Measurements from ENCODE around the gene DNAH17.

Gene DNAH17

DNA sequence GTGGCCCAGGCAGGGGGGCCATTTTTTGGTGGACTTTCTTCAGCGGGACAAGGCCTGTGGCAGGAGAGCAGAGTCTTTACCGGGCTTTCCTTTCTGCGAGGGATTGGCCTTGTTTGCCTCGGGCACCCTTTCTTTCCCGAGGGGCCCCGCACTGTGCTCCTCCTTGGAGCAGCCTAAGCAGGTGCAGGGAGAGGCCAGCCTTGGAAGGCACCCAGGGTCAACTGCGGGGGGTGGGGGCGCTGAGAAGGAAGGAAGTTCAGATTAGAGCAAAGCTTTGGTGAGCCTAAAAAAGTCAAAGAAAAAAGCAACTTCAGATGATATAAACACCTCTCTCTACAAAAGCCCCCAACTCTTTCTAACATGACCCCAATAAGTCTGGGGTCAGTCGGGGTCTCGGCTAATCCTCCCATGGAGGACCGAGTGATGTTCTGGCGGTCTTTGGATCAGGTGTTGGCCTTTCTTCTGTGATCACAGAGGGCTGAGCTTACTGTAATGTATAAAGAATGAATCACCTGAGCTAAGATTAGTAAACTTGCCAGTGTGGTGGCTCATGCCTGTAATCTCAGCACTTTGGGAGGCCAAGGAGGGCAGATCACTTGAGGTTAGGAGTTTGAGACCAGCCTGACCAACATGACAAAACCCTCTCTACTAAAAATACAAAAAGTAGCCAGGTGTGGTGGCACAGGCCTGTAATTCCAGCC is 135.8 kb downstream of the DNAH17 start:
- DNase-seq, result no peak

DNA sequence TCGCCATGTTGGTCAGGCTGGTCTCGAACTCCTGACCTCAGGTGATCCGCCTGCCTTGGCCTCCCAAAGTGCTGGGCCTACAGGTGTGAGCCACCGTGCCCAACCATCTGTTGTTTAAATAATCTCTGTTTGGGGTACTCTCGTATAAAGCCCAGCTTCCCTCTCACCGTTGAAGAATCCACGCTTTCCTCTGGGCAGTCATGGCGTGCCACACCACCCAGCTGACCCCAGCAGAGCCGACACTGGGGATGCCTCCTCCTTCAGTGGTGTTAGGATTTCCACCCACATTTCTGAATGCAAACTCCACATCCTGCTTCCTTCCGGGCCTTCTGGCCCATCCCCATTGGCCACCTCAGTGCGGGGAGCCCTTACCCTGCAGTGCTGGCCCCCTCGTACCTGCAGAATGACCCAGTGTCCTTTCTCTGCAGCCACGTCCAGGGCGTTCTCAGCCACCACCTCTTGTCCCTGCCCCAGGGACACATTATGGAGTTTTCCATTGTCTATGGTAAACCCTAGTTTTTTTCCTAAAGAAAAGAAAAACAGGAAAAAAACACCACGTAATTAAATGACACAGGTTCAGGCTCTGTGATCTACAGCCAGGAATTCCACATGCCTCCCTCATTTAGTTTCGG is 138.4 kb downstream of the DNAH17 start:
- no peak for DNase-seq

DNA sequence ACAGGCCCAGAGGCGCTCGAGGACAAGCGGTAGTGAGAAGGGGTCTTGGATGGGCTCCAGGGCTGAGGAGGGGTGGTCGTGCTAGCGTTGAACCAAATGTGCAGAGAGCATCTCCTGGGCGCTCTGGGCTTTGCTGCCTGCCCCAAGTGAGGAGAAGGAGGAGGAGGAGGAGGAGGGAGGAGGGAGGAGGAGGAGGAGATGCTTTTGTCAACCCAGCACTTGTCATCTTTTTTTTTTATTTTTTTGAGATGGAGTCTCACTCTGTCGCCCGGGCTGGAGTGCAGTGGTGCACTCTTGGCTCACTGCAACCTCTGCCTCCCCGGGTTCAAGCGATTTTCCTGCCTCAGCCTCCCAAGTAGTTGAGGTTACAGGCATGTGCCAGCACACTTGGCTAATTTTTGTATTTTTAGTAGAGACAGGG is 138.9 kb downstream of the DNAH17 start:
- DNase-seq, result no peak

DNA sequence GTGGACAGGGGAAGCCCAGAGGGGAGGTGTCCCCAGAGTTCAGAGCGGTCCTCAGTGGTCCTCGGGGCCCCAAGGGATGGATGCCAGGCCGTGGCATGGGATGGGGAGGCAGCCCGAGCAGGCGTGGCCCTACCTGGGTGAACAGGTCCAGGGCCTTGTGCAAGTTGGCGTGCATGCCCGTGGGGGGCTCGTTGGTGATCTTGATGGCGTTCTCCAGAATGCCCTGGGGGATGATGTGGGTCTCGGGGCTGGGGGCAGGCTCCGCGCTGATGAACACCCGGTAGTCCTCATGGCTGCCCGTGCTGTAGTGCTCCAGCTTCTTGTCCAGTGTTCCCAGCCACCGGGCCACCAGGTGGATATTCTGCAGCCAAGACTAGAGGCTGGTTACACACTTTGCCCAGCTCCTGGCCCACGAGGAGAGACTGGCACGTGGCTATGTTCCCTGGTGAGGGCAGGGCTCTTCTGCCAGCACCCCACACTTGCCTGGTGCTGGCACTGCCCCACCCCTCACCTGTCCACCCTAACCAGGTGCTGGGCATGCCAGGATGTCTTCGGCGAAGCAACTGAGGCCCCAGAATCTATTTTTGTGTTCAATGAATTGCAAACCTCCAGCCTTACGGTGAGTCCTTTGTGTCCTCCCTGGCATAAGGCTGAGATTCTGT is 139.6 kb downstream of the DNAH17 start:
- no peak for DNase-seq

DNA sequence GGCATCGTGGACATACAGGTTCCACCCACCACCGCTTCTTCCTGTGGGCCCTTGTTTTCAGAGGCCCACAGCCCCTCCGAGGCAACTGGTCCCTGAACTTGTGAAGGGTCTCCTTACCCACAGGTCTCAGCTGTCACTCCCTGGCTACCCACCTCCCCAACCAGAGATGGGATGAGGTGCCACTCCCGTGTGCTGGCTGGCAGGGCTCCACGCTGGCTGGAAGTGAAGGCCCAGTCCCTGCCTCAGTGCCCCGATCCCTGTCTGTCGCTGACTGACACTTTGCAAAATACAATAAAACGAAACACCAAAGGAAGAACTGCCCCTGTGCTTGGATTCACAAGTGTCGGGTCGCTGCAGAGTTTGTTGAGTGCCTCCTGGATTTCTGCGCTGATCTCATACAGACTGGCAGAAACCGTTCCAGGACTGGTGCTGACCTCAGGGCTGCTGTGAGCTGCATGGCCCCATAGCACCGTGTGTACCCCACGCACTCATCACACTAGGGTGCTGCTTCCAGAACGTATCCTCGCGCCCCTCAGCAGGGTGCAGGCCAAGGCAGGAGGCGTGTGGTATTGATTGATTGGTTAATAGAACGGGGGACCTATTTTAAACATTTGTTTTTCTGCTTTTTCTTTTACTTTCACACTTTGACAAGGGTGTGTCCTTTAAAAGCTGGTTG is 141.7 kb downstream of the DNAH17 start:
- no peak for DNase-seq

DNA sequence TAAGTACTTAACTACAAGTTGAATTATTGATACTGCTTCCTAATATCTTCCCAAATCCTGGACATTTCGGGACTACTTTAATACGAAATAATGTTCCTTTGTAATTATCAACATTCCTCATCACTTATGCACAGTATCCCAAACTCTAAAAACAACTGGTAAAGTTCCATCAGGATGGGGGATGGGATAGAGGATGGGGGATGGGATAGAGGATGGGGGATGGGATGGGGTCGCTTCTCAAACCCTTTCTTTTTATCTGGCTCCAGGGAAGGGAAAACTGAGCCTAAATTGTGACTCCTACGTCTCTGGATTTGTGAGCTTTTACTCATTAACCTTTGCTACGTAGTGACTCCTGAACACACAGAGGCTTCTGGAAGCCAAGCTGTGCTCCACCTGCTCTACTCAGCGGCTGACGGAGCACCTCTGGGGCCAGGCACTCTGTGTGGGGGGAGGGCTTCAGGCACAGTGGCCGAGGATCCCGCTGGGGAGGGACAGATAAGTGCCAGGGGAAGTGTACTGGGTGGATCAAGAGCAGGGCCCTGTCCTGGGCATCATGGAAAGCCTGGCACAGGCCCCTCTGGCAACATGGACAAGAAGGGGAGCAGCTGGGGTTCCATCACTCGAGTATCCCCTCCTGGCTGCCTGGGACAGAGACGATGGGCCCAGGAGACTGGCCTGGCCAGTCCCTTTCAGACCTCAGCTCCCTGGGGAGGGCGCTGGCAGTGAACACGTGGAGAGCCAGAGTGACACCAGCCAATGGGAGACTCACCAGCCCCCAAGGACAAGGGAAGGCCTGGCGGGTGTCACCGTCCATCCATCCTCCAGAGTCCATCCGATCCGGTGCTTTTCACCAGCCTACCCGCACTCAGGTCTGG is 142.5 kb downstream of the DNAH17 start:
- no peak for DNase-seq

DNA sequence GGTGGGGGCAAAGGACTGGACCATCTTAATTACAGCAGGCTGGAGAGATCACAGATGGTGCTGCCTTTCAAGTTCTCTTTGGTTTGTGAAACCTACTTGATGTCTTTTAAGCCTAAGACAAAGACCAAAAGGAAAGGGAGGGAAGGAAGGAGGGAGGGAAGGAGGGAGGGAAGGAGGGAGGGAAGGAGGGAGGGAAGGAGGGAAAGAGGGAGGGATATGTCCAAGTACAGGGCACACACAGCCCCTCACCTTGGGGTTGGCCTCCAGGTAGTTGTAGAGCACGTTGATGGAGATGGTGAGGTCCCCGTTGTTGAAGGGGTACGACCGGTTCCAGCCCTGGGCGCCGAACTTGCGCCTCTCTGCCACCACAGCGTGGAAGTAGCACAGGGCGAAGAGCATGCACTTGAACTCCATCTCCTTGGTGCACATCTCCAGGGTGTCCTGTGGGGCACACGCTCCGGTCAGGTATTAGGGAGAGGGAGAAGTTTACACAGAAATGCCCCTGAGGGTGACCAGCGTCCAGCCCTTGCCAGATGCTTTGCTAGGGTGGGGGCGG is 143.3 kb downstream of the DNAH17 start:
- DNase-seq, result no peak

DNA sequence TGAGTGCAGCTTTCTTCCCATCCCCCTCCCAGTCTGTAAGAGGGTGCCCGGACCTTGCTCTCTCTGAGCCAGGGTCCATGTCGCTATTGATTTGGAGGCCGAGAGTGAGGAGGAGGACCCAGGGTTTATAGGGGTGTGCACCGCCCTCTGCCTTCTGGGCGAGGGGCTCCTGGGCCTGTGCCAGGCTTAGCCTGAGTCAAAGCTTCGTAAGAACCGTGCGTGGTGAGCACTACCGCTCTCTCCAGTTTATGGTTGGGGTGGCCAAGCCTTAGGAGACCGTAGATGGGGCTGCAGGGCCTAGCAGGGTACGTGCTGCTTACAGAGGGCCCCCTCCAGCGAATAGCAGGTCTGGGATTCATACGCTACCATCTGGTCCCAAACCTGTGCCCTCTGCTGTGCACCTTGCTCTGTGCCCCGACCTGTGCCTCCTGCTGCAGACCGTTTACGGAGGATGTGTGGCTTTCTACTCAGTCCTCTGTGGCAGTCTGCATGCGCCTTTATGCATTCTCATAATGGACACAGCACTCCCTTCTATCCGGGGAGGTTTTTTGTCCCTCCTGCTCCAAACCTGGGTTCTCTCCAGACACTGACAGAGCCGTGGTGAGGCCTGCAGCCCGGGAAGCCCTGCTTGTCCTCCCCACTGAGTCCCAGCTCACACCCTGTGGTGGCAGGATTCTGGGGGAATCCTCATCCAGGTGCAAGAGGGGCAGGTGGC is 144.0 kb downstream of the DNAH17 start:
- DNase-seq, result no peak

DNA sequence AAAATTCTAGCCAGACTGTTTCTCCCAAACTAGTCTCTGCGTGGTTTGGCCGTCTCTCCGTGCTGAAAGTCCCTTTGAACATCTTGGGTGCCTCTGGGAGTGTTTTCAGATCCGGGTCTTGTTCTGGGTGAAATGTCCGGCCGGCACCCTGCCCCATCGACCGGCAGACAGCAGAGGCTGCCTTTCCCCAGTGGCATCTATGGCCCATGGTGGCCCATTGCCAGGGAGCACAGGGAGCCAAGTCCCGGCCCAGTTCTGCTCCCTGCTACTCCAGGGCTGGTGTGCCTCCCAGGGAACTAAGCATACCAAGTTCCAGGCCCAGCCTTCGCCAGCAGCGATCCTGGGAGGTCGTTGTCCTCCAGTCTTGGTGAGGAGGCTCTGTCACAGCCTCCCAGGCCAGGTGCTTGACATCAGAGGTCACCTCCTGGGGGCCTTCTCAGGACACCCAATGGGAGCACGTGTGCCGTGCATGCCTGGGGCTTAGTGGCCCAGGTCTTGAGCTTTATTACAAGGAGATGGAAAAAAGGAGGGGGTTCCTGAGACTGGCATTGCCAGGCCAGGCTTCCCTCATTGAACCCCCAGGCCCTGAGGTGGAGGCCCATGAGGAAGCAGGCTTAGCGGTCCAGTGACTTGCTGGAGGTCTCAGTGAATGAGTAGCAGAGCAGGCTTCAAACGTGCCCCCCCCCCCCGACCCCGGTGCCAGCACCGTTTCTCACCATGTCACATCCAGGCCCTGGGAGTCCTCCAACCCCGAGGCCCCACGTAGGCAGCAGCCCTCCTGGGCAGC is 144.8 kb downstream of the DNAH17 start:
- DNase-seq, result no peak

DNA sequence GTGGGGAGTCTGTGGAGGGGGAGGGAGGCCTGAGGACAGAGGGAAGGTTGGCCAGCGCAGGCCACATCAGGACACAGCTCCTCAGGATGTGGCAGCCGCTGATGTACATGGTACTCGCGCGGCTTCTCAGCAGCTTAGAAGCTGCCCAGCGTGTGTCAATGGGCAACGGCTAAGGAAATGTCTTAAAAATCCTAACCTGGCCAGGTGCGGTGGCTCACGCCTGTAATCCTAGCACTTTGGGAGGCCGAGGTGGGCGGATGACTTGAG is 145.6 kb downstream of the DNAH17 start:
- no peak for DNase-seq

DNA sequence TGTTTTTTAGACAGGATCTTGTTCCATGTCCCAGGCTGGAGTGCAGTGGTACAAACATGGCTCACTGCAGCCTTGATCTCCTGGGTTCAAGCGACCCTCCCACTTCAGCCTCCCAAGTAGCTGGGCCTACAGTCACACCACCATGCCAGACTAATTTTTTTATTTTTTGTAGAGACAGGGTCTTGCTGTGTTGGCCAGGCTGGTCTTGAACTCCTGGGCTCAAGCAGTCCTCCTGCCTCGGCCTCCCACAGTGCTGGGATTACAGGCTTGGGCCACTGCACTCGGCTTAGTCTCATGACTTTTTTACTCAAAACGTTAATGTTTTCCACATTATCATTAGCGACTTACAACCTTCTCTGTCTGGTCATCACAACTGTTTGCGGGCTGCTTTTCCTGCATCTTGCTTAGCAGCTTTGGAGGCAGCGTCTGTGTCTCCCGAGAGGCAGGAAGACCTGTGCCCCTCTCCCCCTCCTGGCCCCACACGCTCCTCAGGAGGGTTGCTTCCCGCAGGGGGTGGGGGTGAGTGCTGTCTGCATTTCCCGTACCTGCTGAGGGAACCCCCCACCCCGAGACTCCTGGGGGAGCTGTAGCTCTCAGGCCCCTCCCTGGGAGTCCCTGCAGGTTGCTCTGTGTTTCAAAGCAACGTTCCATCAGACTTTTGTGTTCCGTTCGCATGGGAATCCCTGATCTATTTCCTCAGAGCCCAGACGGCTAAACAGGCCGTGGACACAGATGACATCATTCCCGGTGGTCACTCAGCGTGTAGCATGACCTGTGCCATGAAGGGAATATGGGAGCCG is 146.1 kb downstream of the DNAH17 start:
- DNase-seq, result no peak

DNA sequence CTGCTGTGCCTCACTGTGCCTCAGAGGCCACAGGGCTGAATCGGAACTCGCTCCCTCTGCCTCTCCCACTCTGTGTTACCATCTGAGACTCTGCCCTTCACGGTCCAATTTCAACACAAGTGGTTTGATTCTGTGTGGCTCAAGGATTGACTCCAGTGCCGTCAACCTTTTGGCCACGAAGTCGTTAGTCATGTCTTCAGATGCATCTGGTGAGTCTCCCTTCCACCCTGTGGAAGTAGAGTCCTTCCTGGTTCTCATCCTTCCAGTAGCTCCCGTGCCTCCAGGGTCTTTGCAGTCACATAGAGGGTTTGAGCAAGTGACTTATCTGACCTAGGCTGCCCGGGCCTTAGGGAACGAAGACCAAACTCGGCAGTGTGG is 147.6 kb downstream of the DNAH17 start:
- no peak for DNase-seq

DNA sequence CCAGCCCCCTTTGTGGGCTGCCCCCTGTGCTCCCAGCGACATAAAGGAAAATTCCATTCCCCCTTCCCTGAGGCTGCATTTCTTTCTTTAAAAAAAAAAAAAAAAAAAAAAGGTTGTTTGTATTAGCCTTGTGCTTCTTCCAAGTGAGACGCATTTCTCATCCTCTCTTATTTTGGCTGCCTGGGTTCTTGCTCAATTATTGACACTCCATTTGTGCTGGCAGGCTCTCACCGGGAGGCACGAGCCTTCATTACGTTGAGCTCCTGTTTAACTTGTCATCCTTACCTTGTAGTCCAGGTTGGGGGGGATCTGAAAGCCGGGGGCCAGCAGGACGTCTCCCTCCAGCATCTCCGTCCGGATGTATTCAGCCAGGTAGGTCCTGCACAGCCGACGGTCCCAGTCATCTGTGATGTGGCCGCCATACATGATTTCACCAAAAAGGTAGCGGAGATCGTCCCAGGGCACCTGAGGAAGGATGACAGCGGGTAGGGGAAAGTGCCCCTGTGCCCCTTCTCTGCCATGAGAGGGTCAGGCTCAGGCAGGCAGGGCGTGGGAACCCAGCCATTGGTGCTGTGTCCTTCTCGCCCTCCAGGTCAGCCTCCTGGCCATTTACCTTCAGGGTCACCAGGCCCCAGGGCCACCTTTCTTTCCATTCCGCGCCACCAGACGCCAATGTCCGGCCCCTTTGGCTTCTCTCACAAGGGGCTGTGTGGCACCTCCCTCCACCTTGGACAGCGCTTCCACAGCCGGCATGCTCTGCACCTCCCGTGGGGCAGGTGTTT is 148.2 kb downstream of the DNAH17 start:
- DNase-seq, result no peak

DNA sequence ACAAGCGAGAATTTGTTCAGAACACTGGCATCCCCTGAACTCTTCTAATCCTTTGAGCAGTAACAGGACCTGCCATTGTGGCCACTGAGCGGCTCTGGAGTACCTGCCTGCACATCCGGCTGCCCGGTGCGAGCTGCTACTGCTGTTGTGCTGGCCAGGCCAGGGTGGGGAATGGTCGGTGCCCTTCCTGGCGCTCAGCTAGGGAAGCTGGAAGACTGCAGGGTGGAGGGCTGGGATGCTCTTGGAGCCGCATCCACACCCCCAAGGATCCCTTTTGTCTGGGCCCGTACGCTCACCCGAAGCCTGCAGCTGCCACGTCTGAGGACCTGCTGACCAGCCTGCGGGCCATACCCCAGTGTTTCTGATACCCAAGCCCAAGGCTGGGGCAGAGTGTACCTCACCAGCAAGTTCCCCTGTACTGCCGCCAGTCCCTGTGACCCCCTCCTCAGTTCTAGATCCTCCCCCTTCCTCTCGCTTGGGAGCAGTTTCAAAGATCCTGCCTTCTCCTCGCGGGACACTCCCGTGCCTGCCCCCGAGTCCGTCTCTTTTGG is 149.1 kb downstream of the DNAH17 start:
- DNase-seq, result no peak

DNA sequence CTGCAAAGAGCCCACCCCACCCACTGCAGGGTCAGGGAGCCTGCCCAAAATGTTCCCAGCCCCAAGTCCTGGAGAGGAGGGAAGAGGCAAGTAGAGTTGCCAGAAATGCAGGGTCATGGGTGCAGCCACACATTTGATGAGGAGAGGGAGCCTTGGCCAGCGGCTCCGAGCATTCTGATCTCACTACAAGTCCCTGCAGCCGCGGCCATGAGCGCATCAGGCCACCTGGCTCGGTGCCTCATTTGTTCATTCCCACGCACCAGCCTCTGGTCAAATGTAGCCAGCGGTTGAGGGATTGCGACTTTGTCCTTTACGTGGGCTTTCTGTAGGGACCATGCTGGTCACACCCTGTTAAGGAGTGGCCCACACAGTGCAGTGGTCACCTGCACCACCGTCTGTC is 150.1 kb downstream of the DNAH17 start:
- no peak for DNase-seq

DNA sequence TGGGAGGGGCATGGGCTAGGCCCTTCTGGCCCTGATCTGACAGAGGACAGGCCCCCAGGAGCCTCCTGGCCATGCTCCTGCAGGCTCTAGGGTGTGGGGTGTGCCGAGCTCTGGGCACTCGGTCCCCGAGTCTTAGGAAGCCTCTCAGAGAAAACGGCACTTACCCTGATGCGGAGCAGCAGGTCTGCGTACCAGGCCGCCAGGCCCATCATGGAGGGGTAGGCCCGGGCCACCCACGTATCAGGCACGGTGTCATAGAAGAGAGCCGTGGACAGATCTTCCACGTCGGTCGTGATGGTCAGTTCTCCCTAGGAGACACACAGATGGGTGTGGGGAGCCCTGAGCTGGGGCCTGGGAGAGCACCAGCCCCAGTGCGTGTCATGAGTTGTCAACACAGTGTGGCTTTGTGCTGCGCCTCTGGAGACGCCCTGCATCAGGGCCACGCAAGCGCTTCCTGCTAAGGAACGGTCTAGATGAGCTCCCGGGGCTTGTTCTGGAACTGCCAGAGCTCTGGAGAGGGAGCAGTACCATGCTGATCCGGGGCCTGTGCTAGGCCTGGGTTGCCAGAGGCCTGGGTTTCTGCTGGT is 150.8 kb downstream of the DNAH17 start:
- DNase-seq, result no peak

DNA sequence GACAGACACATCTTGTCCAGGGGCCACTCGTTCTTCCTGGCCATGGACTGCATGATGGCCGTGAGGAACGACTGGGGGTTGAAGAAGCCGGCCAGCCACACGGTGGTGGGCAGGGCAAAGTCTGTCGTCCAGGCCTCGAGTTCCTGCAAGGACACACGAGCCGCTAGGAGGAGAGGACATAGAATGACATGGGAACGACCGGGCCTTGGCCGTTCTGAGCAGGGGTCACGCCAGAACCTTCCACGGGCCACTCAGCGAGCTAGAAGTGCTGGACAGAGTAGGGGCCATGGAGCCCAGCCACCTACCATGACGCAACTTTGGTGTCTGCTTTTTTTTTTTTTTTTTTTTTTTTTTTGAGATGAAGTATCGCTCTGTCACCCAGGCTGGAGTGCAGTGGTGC is 151.8 kb downstream of the DNAH17 start:
- no peak for DNase-seq

DNA sequence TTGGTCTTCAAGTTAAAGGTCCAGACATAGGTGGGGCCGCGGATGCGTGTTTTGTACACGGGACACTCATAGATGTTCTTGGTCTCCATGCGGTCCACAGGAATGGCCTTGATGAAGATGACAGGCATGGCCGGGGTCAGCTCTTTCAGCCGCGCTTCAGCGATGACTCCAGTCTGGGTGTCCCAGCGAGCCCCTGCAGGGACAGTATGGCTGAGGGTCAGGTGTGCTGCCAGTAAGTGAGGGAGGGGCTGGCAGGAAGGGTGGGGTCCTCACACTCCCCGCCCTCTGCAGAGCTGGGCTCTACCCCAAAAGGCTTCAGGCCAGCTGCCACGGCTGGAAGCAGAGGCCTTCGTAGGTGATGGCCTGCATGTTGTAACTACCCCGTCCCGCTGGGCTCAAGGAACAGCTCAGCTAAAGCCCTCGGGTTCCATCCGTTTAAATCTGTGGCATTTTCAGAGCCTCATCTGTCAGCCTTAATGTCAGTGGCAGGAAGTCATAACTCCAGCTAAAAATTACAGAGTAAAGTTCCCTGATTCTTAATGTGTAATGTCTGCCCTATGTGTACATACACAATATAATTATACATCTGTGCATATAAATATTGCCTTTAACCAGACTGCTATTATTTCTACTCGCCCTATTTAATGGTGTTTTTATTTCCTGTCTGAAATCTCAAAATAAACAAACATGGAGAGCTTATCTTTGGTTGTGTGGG is 153.1 kb downstream of the DNAH17 start:
- DNase-seq, result no peak

Data from stimulated activated CD4-positive, alpha-beta T cell treated with anti-CD3 and anti-CD28 coated beads, Interleukin-4, amount 100 ng/mL, for 4 hours (primary cell).